Mesenteric fat pad (tissue), 1 donor: ENCODE measurements around the gene ARHGAP22. TPM values are rescaled to one million over a fixed set of nuclear protein-coding genes. Genes with fewer than 3 reads are reported as not detected.

Experiments
- DNase-seq: peaks from one replicate; pipeline ENCODE4 v3.0.0-alpha.2; 2020; ENCODE audit warnings: low spot score
- total RNA-seq: library from RNA; stranded (reverse); fragmentation: NEBNext Ultra II Directional; extraction: Animal tissue kit (Norgen Biotek cat#: 25700); gene quantifications from one replicate; pipeline ENCODE4 v1.2.1, GENCODE V29; 2021
- donor health status: DM: yes; HTN: yes; CAD: no.

Gene ARHGAP22
- total RNA-seq, 1 donor from 2014 or later, result 8.8 TPM

DNA sequence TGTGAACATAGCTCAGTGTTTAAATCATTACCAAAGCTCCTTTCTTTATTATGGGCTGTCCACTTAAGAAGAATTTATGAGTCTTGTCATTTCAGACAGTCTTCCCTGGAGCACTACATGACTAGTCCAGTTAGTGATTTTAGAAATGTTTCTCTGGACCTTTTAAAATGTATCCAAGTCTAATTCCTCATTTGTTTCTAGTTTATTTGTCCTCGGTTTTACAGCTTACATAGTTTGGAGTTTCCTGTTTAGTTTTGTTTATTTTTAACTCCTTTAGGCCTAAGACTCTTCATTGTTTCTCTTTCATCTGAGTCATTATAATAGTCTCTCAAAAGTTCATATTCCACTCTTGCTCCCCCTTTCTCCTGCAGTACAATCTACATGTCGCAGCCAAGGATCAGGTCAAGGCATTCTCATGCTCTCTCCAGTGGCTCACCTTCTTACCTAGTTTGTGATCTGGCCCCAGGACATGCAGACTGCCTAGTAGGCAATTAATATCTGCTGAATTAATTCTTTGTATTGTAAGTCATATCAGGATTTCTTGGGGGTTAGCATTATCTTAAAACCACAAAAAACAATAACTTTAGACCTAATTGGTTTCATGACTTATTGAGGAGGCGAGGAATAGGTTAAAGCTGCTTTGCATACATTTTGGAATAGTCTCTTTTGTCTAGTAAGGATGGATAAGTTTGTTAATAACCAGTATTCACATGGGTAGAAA, 204.6 kb downstream of the ARHGAP22 start:
- no peak for DNase-seq

DNA sequence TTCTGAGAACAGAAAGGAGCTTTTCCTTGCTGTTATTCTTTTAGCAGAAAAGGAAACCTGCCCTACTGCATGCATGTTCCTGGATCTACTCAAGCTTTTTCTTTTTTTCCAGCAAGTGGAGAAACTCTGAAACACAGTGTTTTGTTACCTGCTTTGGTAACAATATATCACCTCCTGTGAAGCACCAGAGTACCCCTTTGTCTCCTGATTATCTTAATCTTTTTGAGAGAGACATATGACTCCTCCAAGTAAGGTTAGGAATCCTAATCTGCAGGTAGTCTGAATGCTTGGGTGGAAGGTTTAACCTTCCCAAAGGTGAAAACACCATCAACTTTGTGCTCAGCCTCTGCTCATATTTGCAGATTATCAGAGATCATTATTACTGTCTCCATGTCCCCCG, 205.3 kb downstream of the ARHGAP22 start:
- no peak for DNase-seq

DNA sequence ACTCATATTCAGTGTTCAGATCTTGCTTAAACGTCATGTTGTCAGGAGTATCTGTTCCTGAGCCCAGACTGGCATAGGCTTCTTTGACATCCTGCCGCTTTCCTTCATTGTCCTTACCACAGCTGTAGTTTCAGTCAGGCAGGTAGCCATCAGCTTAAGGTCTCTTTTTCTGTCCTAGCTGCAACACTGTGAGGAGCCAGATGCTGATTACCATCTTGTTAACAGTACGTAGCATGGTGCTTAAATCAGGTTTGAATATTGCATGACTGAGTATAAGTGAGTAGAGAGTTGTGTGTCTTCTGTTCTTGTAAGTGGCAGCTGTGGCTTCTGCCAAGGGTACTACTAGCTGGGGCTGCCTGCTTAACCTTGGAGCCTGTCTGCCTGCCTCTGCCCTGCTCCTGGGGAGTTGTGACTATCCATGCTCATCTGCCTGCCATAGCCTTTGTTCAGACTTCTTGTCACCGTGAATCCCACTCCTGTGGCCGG, 205.8 kb downstream of the ARHGAP22 start:
- DNase-seq, result no peak

DNA sequence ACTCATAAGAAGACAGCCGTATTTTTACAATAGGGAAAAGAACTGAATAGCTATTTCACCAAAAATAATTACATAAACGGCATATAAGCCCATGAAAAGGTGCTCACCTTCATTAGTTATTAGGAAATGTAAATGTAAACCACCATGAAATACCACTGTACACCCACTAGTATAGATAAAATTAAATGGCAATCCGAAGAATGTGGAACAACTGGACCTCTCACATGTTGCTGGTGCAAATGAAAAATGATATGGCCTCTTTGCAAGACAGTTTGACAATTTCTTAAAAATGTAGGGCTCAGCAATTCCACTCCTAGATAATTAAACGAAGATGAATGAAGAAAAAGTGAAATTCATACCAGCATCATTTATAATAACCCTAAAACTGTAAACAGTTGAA, 206.6 kb downstream of the ARHGAP22 start:
- DNase-seq, result no peak

Other genes starting within 250 kb of the ARHGAP22 start
- 10.1 TPM for gene WDFY4, start 79.8 kb upstream of the ARHGAP22 start, total RNA-seq